Astrocyte (in vitro differentiated cells and primary cell): Measurements from ENCODE around the gene KLF11. TPM values are rescaled to one million over a fixed set of nuclear protein-coding genes. Genes with fewer than 3 reads are reported as not detected.

Source experiments
- DNase-seq: peaks from one replicate; pipeline ENCODE4 v3.0.0-alpha.2; 2010; ENCODE audit warnings: low read depth
- FAIRE-seq: peaks from 2 replicates; lab custom pipeline; 2011; peaks lifted over from hg19 to GRCh38; lab: Jason Lieb, UNC
- H2AFZ ChIP-seq: 2 replicates; pipeline ENCODE4 v1.6.0; 2012; ENCODE audit warnings: low read depth, low read length, inconsistent platforms
- H3K27ac ChIP-seq: 2 replicates; pipeline ENCODE4 v1.5.1; 2011; ENCODE audit warnings: low read depth, low read length, inconsistent platforms
- H3K27me3 ChIP-seq: 2 replicates; pipeline ENCODE4 v1.6.0; 2011; ENCODE audit warnings: low read length, inconsistent platforms; ENCODE audit not compliant: insufficient read depth
- H3K36me3 ChIP-seq: 2 replicates; pipeline ENCODE4 v1.5.1; 2011; ENCODE audit warnings: low read length, inconsistent platforms; ENCODE audit not compliant: insufficient read depth
- H3K4me1 ChIP-seq: 2 replicates; pipeline ENCODE4 v1.5.1; 2011; ENCODE audit warnings: low read length, inconsistent platforms; ENCODE audit not compliant: insufficient read depth
- H3K4me2 ChIP-seq: 2 replicates; pipeline ENCODE4 v1.6.0; 2012; ENCODE audit warnings: low read length, inconsistent platforms
- H3K4me3 ChIP-seq: 2 replicates; pipeline ENCODE4 v1.5.1; 2011; ENCODE audit warnings: low read depth, mild to moderate bottlenecking, low read length, inconsistent platforms; ENCODE audit not compliant: insufficient read depth
- H3K79me2 ChIP-seq: 2 replicates; pipeline ENCODE4 v1.6.0; 2012; ENCODE audit warnings: mild to moderate bottlenecking, low read length, inconsistent platforms; ENCODE audit not compliant: insufficient read depth
- H3K9ac ChIP-seq: 2 replicates; pipeline ENCODE4 v1.6.0; 2012; ENCODE audit warnings: mild to moderate bottlenecking, low read length, inconsistent platforms
- H3K9me3 ChIP-seq: 2 replicates; pipeline ENCODE4 v1.5.1; 2012; ENCODE audit warnings: low read depth, mild to moderate bottlenecking, low read length, inconsistent platforms; ENCODE audit not compliant: insufficient read depth
- H4K20me1 ChIP-seq: 2 replicates; pipeline ENCODE4 v1.6.0; 2012; ENCODE audit warnings: low read length, inconsistent platforms; ENCODE audit not compliant: insufficient read depth
- H3K27ac Mint-ChIP-seq: one replicate; pipeline ENCODE4 v1.8.0; 2021; ENCODE audit warnings: mild to moderate bottlenecking, mixed read lengths; ENCODE audit not compliant: unreplicated experiment
- H3K27me3 Mint-ChIP-seq: one replicate; pipeline ENCODE4 v1.8.0; 2021; ENCODE audit warnings: low read depth, mixed read lengths; ENCODE audit not compliant: unreplicated experiment
- H3K36me3 Mint-ChIP-seq: one replicate; pipeline ENCODE4 v1.8.0; 2021; ENCODE audit warnings: low read depth, mixed read lengths; ENCODE audit not compliant: unreplicated experiment
- H3K4me1 Mint-ChIP-seq: one replicate; pipeline ENCODE4 v1.8.0; 2021; ENCODE audit warnings: low read depth, mixed read lengths; ENCODE audit not compliant: unreplicated experiment
- H3K4me3 Mint-ChIP-seq: one replicate; pipeline ENCODE4 v1.8.0; 2021; ENCODE audit warnings: mild to moderate bottlenecking, moderate library complexity, mixed read lengths; ENCODE audit not compliant: unreplicated experiment
- H3K9me3 Mint-ChIP-seq: one replicate; pipeline ENCODE4 v1.8.0; 2021; ENCODE audit warnings: mild to moderate bottlenecking, mixed read lengths; ENCODE audit not compliant: unreplicated experiment
- EZH2 ChIP-seq: IDR thresholded peaks from 2 replicates; pipeline ENCODE4 v1.6.1; 2012; ENCODE audit warnings: mild to moderate bottlenecking, low read length, inconsistent platforms; ENCODE audit not compliant: insufficient read depth
- total RNA-seq: library from RNA; stranded (reverse); gene quantifications from 2 replicates; pipeline ENCODE4 v1.2.1, GENCODE V29; 2021
- TF ChIP-seq, protein P1 (sequence below): IDR thresholded peaks from 2 replicates; pipeline ENCODE4 v1.5.1; 2011; ENCODE audit warnings: low read depth, mild to moderate bottlenecking, inconsistent platforms, low read length, moderate library complexity; ENCODE audit not compliant: insufficient read depth

The KLF11 gene
- total RNA-seq, 1 donor from 2014 or later: 9.8 TPM

GRCh38 chr2:10101491-10101890 is 58.1 kb downstream of the KLF11 start:
- Mint-ChIP-seq H3K9me3 (peaks cover under 1% of the 10 kb centered on the region), H3K27ac (no peak overlapping the region), H3K4me3 (no peak overlapping the region), H3K27me3 (peaks cover 19% of the 10 kb centered on the region), H3K36me3 (no peaks in the 10 kb centered on the region), H3K4me1 (no peaks in the 10 kb centered on the region)
- Histone ChIP-seq H3K27ac (no peak overlapping the region), H2AFZ (peak overlapping the region; percentile 26), H3K4me3 (no peak overlapping the region), H3K9me3 (no peaks in the 10 kb centered on the region), H3K36me3 (no peaks in the 10 kb centered on the region), H3K27me3 (no peaks in the 10 kb centered on the region), H3K79me2 (no peaks in the 10 kb centered on the region), H3K9ac (no peak overlapping the region), H3K4me2 (no peak overlapping the region), H3K4me1 (no peaks in the 10 kb centered on the region), H4K20me1 (no peaks in the 10 kb centered on the region)
- DNase-seq: no peak
- no peak for FAIRE-seq
- TF ChIP-seq EZH2: no peak
- TF ChIP-seq, protein P1, sequence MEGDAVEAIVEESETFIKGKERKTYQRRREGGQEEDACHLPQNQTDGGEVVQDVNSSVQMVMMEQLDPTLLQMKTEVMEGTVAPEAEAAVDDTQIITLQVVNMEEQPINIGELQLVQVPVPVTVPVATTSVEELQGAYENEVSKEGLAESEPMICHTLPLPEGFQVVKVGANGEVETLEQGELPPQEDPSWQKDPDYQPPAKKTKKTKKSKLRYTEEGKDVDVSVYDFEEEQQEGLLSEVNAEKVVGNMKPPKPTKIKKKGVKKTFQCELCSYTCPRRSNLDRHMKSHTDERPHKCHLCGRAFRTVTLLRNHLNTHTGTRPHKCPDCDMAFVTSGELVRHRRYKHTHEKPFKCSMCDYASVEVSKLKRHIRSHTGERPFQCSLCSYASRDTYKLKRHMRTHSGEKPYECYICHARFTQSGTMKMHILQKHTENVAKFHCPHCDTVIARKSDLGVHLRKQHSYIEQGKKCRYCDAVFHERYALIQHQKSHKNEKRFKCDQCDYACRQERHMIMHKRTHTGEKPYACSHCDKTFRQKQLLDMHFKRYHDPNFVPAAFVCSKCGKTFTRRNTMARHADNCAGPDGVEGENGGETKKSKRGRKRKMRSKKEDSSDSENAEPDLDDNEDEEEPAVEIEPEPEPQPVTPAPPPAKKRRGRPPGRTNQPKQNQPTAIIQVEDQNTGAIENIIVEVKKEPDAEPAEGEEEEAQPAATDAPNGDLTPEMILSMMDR: no peak

DNA sequence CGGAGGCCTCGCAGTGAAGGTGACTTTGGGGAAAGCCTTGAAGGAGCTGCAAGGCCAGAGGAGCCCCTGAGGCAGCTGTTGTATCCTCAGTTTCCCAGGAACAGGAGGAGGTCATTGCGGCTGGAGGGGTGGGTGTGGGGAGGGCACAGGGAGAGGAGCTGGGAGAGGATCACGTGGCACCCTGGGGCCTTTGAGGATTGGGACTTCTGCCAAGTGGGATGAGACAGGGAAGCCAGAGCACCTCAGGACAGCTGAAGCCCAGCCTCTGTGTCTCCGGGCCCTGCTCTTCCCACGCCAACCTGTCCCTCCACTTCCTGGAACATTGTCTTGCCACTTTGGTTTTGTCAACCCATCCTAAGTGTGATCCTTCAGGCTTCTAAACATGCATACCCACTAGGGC is 59.8 kb downstream of the KLF11 start:
- Histone ChIP-seq H3K9me3 (no peaks in the 10 kb centered on the region), H3K27ac (no peak overlapping the region), H3K36me3 (no peaks in the 10 kb centered on the region), H3K27me3 (no peaks in the 10 kb centered on the region), H2AFZ (no peak overlapping the region), H4K20me1 (no peaks in the 10 kb centered on the region), H3K4me3 (no peak overlapping the region), H3K4me1 (no peaks in the 10 kb centered on the region), H3K79me2 (no peaks in the 10 kb centered on the region), H3K4me2 (no peak overlapping the region), H3K9ac (no peak overlapping the region)
- H3K27ac Mint-ChIP-seq: no peak overlapping the region
- FAIRE-seq: no peak
- peaks cover 12% of the 10 kb centered on the region for H3K27me3 Mint-ChIP-seq
- no peaks in the 10 kb centered on the region for H3K4me1 Mint-ChIP-seq
- H3K9me3 Mint-ChIP-seq: peaks cover 8% of the 10 kb centered on the region
- TF ChIP-seq, protein P1: no peak
- TF ChIP-seq EZH2: no peak
- H3K36me3 Mint-ChIP-seq: no peaks in the 10 kb centered on the region
- DNase-seq: no peak
- no peak overlapping the region for H3K4me3 Mint-ChIP-seq

Other genes starting within 250 kb of the KLF11 start
- gene TAF1B, start 200.1 kb upstream of the KLF11 start, total RNA-seq: 14.5 and 15.7 TPM in 2 replicates
- 2.5 and 4.1 TPM in 2 replicates for gene GRHL1, start 91.9 kb upstream of the KLF11 start, total RNA-seq
- 3.7 and 4.8 TPM in 2 replicates for gene CYS1, start 36.9 kb downstream of the KLF11 start, total RNA-seq
- gene RRM2, start 79.2 kb downstream of the KLF11 start, total RNA-seq: 6.8 and 11.9 TPM in 2 replicates